K562 (cell line): ENCODE measurements around the gene KCNK6. TPM values are rescaled to one million over a fixed set of nuclear protein-coding genes. Genes with fewer than 3 reads are reported as not detected.

Source experiments
- AFF1 ChIP-seq, 2 experiments: fragments of 450-650 bp; IDR thresholded peaks; 2 replicates each; pipeline ENCODE4 v1.6.1; 2018; ENCODE audit warnings: mild to moderate bottlenecking in 2 of 2, low read depth in 1 of 2; ENCODE audit not compliant: partially characterized antibody in 2 of 2
- ATF6 ChIP-seq: sonication (generic); formaldehyde crosslinking; IDR thresholded peaks from 2 replicates; pipeline ENCODE4 v1.4.0; 2020; ENCODE audit warnings: mild to moderate bottlenecking, missing genetic modification reagents
- E4F1 ChIP-seq: fragments of 250-450 bp; sonication (Bioruptor Pico); IDR thresholded peaks from 2 replicates; pipeline ENCODE4 v1.5.0; 2021; ENCODE audit warnings: mild to moderate bottlenecking, borderline replicate concordance
- ETV5 ChIP-seq: sonication (generic); formaldehyde crosslinking; IDR thresholded peaks from 2 replicates; pipeline ENCODE4 v1.4.0; 2020; ENCODE audit warnings: low read depth, mild to moderate bottlenecking, missing genetic modification reagents
- MLLT1 ChIP-seq, 2 experiments: fragments of 450-650 bp; IDR thresholded peaks; 2 replicates each; pipeline ENCODE4 v1.6.1; 2016
- MTA3 ChIP-seq: fragments of 450-650 bp; formaldehyde crosslinking; IDR thresholded peaks from 2 replicates; pipeline ENCODE4 v1.6.1; 2017; ENCODE audit warnings: mild to moderate bottlenecking, borderline replicate concordance
- NCOA4 ChIP-seq: fragments of 450-650 bp; IDR thresholded peaks from 2 replicates; pipeline ENCODE4 v1.6.1; 2018; ENCODE audit warnings: mild to moderate bottlenecking; ENCODE audit not compliant: partially characterized antibody
- RBBP5 ChIP-seq: fragments of 200-600 bp; sonication (generic); IDR thresholded peaks from 2 replicates; pipeline ENCODE4 v1.6.1; 2012; ENCODE audit warnings: borderline replicate concordance, mild to moderate bottlenecking, low read length, control low read depth, inconsistent platforms; ENCODE audit not compliant: insufficient read depth, poor library complexity, severe bottlenecking
- RHOXF2B ChIP-seq: fragments of 250-450 bp; sonication (Bioruptor Pico); conservative IDR thresholded peaks from 2 replicates; pipeline ENCODE4 v1.5.1; 2021
- RNF219 ChIP-seq: fragments of 250-450 bp; sonication (Bioruptor Pico); IDR thresholded peaks from 2 replicates; pipeline ENCODE4 v1.5.0; 2022; ENCODE audit warnings: mild to moderate bottlenecking
- SIX5 ChIP-seq, 2 experiments: IDR thresholded peaks; 2 replicates each; pipeline ENCODE4 v1.6.1; 2011; ENCODE audit warnings: low read length in 2 of 2, borderline replicate concordance in 1 of 2, low read depth in 1 of 2, mild to moderate bottlenecking in 1 of 2, moderate library complexity in 1 of 2; ENCODE audit not compliant: insufficient read depth in 1 of 2
- WHSC1 ChIP-seq: IDR thresholded peaks from one replicate; pipeline ENCODE4 v1.6.1; 2012; ENCODE audit warnings: low read length, control low read depth, inconsistent platforms
- ZNF124 ChIP-seq: sonication (generic); formaldehyde crosslinking; IDR thresholded peaks from 2 replicates; pipeline ENCODE4 v1.8.1; 2022; ENCODE audit warnings: missing genetic modification reagents
- polyA plus RNA-seq, 8 experiments: library from polyadenylated mRNA; depleted of rRNA in 4 of 8; stranded (reverse) in 5 of 8; unstranded in 3 of 8; fragments of >200 nt; fragmentation: Nextera tagmentation in 2 of 8; fragmentation: Illumina TruSeq in 1 of 8; extraction: Ambion mirVana in 2 of 8; extraction: Trizol in 1 of 8; gene quantifications; 2 replicates each; pipeline versions ENCODE4 v1.2.1 to v1.2.3, GENCODE V29; 2011 to 2014; ENCODE audit warnings: inconsistent platforms in 1 of 8, missing spikeins in 1 of 8
- total RNA-seq, 7 experiments: library from RNA; depleted of rRNA in 6 of 7; stranded (reverse); fragments of >200 nt in 6 of 7; fragmentation: Illumina TruSeq in 2 of 7; extraction: Trizol in 2 of 7; gene quantifications; 2 replicates each; pipeline versions ENCODE4 v1.2.1 to v1.2.3, GENCODE V29; 2011 to 2021; ENCODE audit warnings: low replicate concordance in 1 of 7

The KCNK6 gene
- total and polyA plus RNA-seq, 9 of the 15 experiments (the other 6 are each of a cell fraction or from before 2014, with no cell fraction given): 0.05 to 0.42 (median 0.15) TPM

GRCh38 chr19:38374332-38375097 is 54.9 kb downstream of the KCNK6 start, which contains the start of gene PSMD8 (continued):
- TF ChIP-seq E4F1 (CRISPR knock-in tag) (peak; percentile 94), ZNF124 (CRISPR knock-in tag) (no peak), RNF219 (CRISPR knock-in tag) (no peak), NCOA4 (peak; percentile 83), RBBP5 (peak; percentile 82), SIX5 (IDR thresholded peaks at IDR 0.05; ENCODE audit: borderline replicate concordance in 1 of 2, insufficient read depth in 1 of 2, low read depth in 1 of 2, low read length in 2 of 2) (peak; percentile 59 to 60; a peak in 3 of 4 replicates), AFF1 (IDR thresholded peaks at IDR 0.05; ENCODE audit: low read depth in 1 of 2, partially characterized antibody in 2 of 2) (peak in 1 of 2 experiments; percentile 37), MLLT1 (IDR thresholded peaks at IDR 0.05) (peak in 1 of 2 experiments; percentile 73; a peak in 2 of 4 replicates), ETV5 (peak; percentile 64), WHSC1 (no peak), RHOXF2B (CRISPR knock-in tag) (peak; percentile 75), ATF6 (CRISPR knock-in tag) (peak; percentile 73; the same call in 1 of the 2 replicates), MTA3 (peak; percentile 87)
